HepG2 (cell line): Measurements from ENCODE around the gene OSBPL2. TPM values are rescaled to one million over a fixed set of nuclear protein-coding genes. Genes with fewer than 3 reads are reported as not detected.

Experiments used
- ATAC-seq: fragments of 200-7000 bp; cut with Tn5 transposase; 3 replicates; pipeline ENCODE4 v1.9.1; 2020; ENCODE audit warnings: mild to moderate bottlenecking, moderate library complexity
- BruUV-seq: library from RNA; stranded (reverse); fragments of 400-500 nt; replicated peaks from 2 replicates; lab custom pipeline; 2021; lab: Mats Ljungman, UMichigan
- CTCF ChIA-PET: fragments of 300-600 bp; formaldehyde crosslinking; extraction: SDS; loops from one replicate; lab custom pipeline; 2021; ENCODE audit warnings: low total read pairs, inconsistent platforms, low intra/inter-chr PET ratio; lab: Yijun Ruan, JAX
- POLR2A ChIA-PET: fragments of 350-600 bp; sonication (Branson Sonifier 250); formaldehyde crosslinking; loops from one replicate; lab custom pipeline; 2020; ENCODE audit warnings: antibody characterized with exemption, inconsistent platforms; lab: Yijun Ruan, JAX
- DNase-seq: peaks from one replicate; pipeline ENCODE4 v3.0.0-alpha.2; 2015; ENCODE audit warnings: low spot score
- FAIRE-seq: peaks from 3 replicates; lab custom pipeline; 2011; peaks lifted over from hg19 to GRCh38; lab: Jason Lieb, UNC
- H2AFZ ChIP-seq: one replicate; pipeline ENCODE4 v1.6.1; 2011; ENCODE audit warnings: low read length, inconsistent platforms
- H3K27ac ChIP-seq: fragments of 300-600 bp; 3 replicates; pipeline ENCODE4 v1.8.0; 2011; ENCODE audit warnings: mixed run types, mild to moderate bottlenecking, mixed read lengths, low read length, inconsistent platforms; ENCODE audit not compliant: insufficient read depth; ENCODE audit errors: extremely low read length
- H3K27me3 ChIP-seq, 2 experiments: fragments of 200-600 bp in 1 of 2; 2 replicates in 1 of 2; 3 replicates in 1 of 2; pipeline versions ENCODE4 v1.6.0 to v1.8.0; 2011; ENCODE audit warnings: low read length in 2 of 2, mild to moderate bottlenecking in 2 of 2, moderate library complexity in 2 of 2, inconsistent platforms in 1 of 2; ENCODE audit not compliant: insufficient read depth in 2 of 2, control insufficient read depth in 1 of 2
- H3K36me3 ChIP-seq, 2 experiments: fragments of 200-600 bp in 1 of 2; replicated peaks in 1 of 2; 2 replicates in 1 of 2; 3 replicates in 1 of 2; pipeline versions ENCODE4 v1.5.1 to v1.8.0; 2011; ENCODE audit warnings: low read length in 2 of 2, inconsistent platforms in 1 of 2; ENCODE audit not compliant: insufficient read depth in 2 of 2, control insufficient read depth in 1 of 2
- H3K4me1 ChIP-seq: 2 replicates; pipeline ENCODE4 v1.5.1; 2012; ENCODE audit warnings: low read length, inconsistent platforms; ENCODE audit not compliant: insufficient read depth
- H3K4me2 ChIP-seq: 2 replicates; pipeline ENCODE4 v1.6.0; 2011; ENCODE audit warnings: low read depth, low read length, inconsistent platforms
- H3K4me3 ChIP-seq, 3 experiments: fragments of 200-600 bp in 1 of 3; sonication (generic), shearing (Covaris generic) in 1 of 3; replicated peaks in 1 of 3; 2 replicates each; pipeline ENCODE4 v1.5.1; 2011 to 2016; ENCODE audit warnings: low read length in 3 of 3, inconsistent platforms in 2 of 3, low read depth in 2 of 3, mild to moderate bottlenecking in 2 of 3, control low read depth in 1 of 3, mixed read lengths in 1 of 3; ENCODE audit not compliant: insufficient read depth in 1 of 3
- H3K79me2 ChIP-seq: one replicate; pipeline ENCODE4 v1.6.1; 2011; ENCODE audit warnings: low read length, inconsistent platforms; ENCODE audit not compliant: insufficient read depth
- H3K9ac ChIP-seq: 2 replicates; pipeline ENCODE4 v1.6.0; 2011; ENCODE audit warnings: mild to moderate bottlenecking, low read depth, low read length, inconsistent platforms; ENCODE audit not compliant: insufficient read depth
- H3K9me3 ChIP-seq: 2 replicates; pipeline ENCODE4 v1.5.1; 2012; ENCODE audit warnings: mild to moderate bottlenecking, low read length
- H4K20me1 ChIP-seq: 2 replicates; pipeline ENCODE4 v1.6.0; 2011; ENCODE audit warnings: inconsistent platforms, mild to moderate bottlenecking, low read length, moderate library complexity; ENCODE audit not compliant: insufficient read depth
- E2F5 ChIP-seq: sonication (generic); formaldehyde crosslinking; conservative IDR thresholded peaks from 2 replicates; pipeline ENCODE4 v1.4.0; 2020; ENCODE audit warnings: missing genetic modification reagents
- KDM1A ChIP-seq: IDR thresholded peaks from 2 replicates; pipeline ENCODE4 v1.6.1; 2016; ENCODE audit warnings: missing compliant biosample characterization
- MEIS1 ChIP-seq: sonication (generic); formaldehyde crosslinking; IDR thresholded peaks from 2 replicates; pipeline ENCODE4 v1.9.0; 2021; ENCODE audit warnings: mild to moderate bottlenecking, missing genetic modification reagents, moderate library complexity, borderline replicate concordance
- NCOA2 ChIP-seq: sonication (generic); formaldehyde crosslinking; IDR thresholded peaks from 2 replicates; pipeline ENCODE4 v1.8.0; 2022; ENCODE audit warnings: inconsistent platforms
- NR2F2 ChIP-seq: IDR thresholded peaks from 2 replicates; pipeline ENCODE4 v1.6.1; 2012; ENCODE audit warnings: low read depth, inconsistent platforms, borderline replicate concordance
- PCBP1 ChIP-seq: fragments of 200-400 bp; formaldehyde crosslinking; IDR thresholded peaks from 2 replicates; pipeline ENCODE4 v1.6.1; 2017; ENCODE audit warnings: mild to moderate bottlenecking, low read depth, low read length, borderline replicate concordance
- SMAD9 ChIP-seq: sonication (generic); formaldehyde crosslinking; IDR thresholded peaks from 2 replicates; pipeline ENCODE4 v1.5.1; 2020; ENCODE audit warnings: mild to moderate bottlenecking, missing genetic modification reagents
- TCF7L2 ChIP-seq: IDR thresholded peaks from 2 replicates; pipeline ENCODE4 v1.6.1; 2011; ENCODE audit warnings: mild to moderate bottlenecking, low read depth, low read length, moderate library complexity
- ZNF331 ChIP-seq: sonication (generic); formaldehyde crosslinking; IDR thresholded peaks from 2 replicates; pipeline ENCODE4 v1.4.0; 2020; ENCODE audit warnings: missing genetic modification reagents
- ZNF569 ChIP-seq: sonication (generic); formaldehyde crosslinking; IDR thresholded peaks from 2 replicates; pipeline ENCODE4 v1.5.0; 2020; ENCODE audit warnings: mild to moderate bottlenecking, missing genetic modification reagents, moderate library complexity, borderline replicate concordance
- ZNF883 ChIP-seq: sonication (generic); formaldehyde crosslinking; IDR thresholded peaks from 2 replicates; pipeline ENCODE4 v1.5.1; 2020; ENCODE audit warnings: mild to moderate bottlenecking, missing genetic modification reagents; ENCODE audit errors: not compliant biosample characterization
- ZSCAN25 ChIP-seq: sonication (generic); formaldehyde crosslinking; IDR thresholded peaks from 2 replicates; pipeline ENCODE4 v1.8.0; 2022; ENCODE audit warnings: mild to moderate bottlenecking, missing genetic modification reagents
- WGBS: methylation state at CpG from one replicate; pipeline ENCODE4 v1.1.6; 2017; ENCODE audit warnings: low lambda C conversion rate; 5-methylcytosine and 5-hydroxymethylcytosine counted together
- in situ Hi-C: cut with HindIII; loops from 2 replicates; pipeline ENCODE4 v1.10.0; 2017; ENCODE audit warnings: low pct_unique_long_range_greater_than_20kb; ENCODE audit not compliant: extremely low pct_ligation_motif_present
- intact Hi-C: fragments of 100-400 bp; cut with micrococcal nuclease; formaldehyde crosslinking; loops from one replicate; pipeline ENCODE4 v1.10.0; 2022; ENCODE audit not compliant: unreplicated experiment
- polyA plus RNA-seq, 8 experiments: library from polyadenylated mRNA; depleted of rRNA in 3 of 8; stranded (reverse) in 7 of 8; unstranded in 1 of 8; fragments of >200 nt; fragmentation: Illumina TruSeq in 4 of 8; extraction: Trizol in 4 of 8; gene quantifications; 2 replicates each; pipeline versions ENCODE4 v1.2.1 to v1.2.3, GENCODE V29; 2011 to 2016; ENCODE audit warnings: low read depth in 4 of 8, missing spikeins in 1 of 8, mixed read lengths in 1 of 8; ENCODE audit not compliant: insufficient read depth in 1 of 8
- total RNA-seq, 5 experiments: library from RNA; depleted of rRNA; stranded (reverse); fragments of >200 nt; fragmentation: Illumina TruSeq; extraction: Trizol; gene quantifications; 2 replicates each; pipeline ENCODE4 v1.2.3, GENCODE V29; 2016; ENCODE audit warnings: low read depth in 1 of 5
- TF ChIP-seq, protein P1 (sequence below): IDR thresholded peaks from 2 replicates; pipeline ENCODE4 v1.4.0; 2020; ENCODE audit warnings: mild to moderate bottlenecking, missing genetic modification reagents
- TF ChIP-seq, protein P2 (sequence below): sonication (generic); formaldehyde crosslinking; IDR thresholded peaks from 2 replicates; pipeline ENCODE4 v1.5.0; 2020; ENCODE audit warnings: mild to moderate bottlenecking, missing genetic modification reagents
- TF ChIP-seq, protein P3 (sequence below): sonication (generic); formaldehyde crosslinking; IDR thresholded peaks from 2 replicates; pipeline ENCODE4 v1.5.1; 2020; ENCODE audit warnings: mild to moderate bottlenecking, moderate library complexity, missing genetic modification reagents

The OSBPL2 gene
- total and polyA plus RNA-seq, 2 of the 13 experiments (the other 11 are each of a cell fraction or from before 2014, with no cell fraction given): 18.5 to 37.4 TPM

DNA sequence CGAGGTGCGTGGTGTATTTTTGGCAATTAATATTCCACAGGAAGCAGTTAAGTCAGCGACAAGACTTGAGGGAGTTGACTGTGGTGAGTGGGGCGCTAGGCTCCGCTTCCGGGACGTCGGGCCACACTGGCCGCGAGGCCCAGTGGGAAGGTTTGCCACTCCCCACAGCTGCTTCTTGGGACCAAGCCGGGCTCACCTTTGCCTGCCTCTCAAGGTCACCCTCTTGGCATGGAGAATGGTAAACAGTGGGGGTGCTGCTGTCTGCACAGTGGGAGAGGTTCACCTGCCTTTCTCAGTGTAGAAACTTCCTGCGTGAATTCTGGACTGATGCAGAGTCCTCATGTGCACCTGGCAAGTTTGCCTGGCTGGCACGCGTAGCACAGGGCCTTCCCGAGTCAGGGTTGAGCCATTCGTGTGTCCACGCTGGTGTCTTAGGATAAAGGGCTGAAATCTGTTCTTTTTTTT, 6.4 kb downstream of the OSBPL2 start:
- H3K36me3 ChIP-seq: peaks cover 17 to 22% of the 10 kb centered on the region in 2 experiments; a peak in 4 of 5 replicates
- in situ Hi-C loops: no loop called here
- H3K9me3 ChIP-seq: no peaks in the 10 kb centered on the region
- intact Hi-C loops: no loop called here
- peak; percentile 40 for FAIRE-seq
- H3K4me1 ChIP-seq: peaks cover 58% of the 10 kb centered on the region
- ATAC-seq: peak; percentile 44
- H4K20me1 ChIP-seq: peaks cover 88% of the 10 kb centered on the region
- H3K4me2 ChIP-seq: peak overlapping the region; percentile 3; the same call in 1 of the 2 replicates
- H3K9ac ChIP-seq: no peak overlapping the region
- BruUV-seq: no TSS peak
- no peaks in the 10 kb centered on the region for H3K27me3 ChIP-seq
- peak; percentile 34 for DNase-seq
- no peak overlapping the region for H3K27ac ChIP-seq
- 66% methylated on average over 17 of the region's 17 CpGs for WGBS
- CTCF ChIA-PET: no interaction called here
- peaks cover 84% of the 10 kb centered on the region for H3K79me2 ChIP-seq
- no peak overlapping the region for H3K4me3 ChIP-seq
- H2AFZ ChIP-seq: no peak overlapping the region
- POLR2A ChIA-PET: no interaction called here
- TF ChIP-seq E2F5 (no peak), NCOA2 (CRISPR knock-in tag) (0 out of 2 replicates have a peak, but pooled peaks have one; percentile 10), ZNF331 (peak; percentile 9; the same call in 1 of the 2 replicates), ZNF883 (CRISPR knock-in tag) (no peak), NR2F2 (no peak), MEIS1 (no peak), PCBP1 (no peak), ZSCAN25 (CRISPR knock-in tag) (no peak), KDM1A (no peak), SMAD9 (no peak), ZNF569 (CRISPR knock-in tag) (no peak), TCF7L2 (no peak)
- TF ChIP-seq, protein P1, sequence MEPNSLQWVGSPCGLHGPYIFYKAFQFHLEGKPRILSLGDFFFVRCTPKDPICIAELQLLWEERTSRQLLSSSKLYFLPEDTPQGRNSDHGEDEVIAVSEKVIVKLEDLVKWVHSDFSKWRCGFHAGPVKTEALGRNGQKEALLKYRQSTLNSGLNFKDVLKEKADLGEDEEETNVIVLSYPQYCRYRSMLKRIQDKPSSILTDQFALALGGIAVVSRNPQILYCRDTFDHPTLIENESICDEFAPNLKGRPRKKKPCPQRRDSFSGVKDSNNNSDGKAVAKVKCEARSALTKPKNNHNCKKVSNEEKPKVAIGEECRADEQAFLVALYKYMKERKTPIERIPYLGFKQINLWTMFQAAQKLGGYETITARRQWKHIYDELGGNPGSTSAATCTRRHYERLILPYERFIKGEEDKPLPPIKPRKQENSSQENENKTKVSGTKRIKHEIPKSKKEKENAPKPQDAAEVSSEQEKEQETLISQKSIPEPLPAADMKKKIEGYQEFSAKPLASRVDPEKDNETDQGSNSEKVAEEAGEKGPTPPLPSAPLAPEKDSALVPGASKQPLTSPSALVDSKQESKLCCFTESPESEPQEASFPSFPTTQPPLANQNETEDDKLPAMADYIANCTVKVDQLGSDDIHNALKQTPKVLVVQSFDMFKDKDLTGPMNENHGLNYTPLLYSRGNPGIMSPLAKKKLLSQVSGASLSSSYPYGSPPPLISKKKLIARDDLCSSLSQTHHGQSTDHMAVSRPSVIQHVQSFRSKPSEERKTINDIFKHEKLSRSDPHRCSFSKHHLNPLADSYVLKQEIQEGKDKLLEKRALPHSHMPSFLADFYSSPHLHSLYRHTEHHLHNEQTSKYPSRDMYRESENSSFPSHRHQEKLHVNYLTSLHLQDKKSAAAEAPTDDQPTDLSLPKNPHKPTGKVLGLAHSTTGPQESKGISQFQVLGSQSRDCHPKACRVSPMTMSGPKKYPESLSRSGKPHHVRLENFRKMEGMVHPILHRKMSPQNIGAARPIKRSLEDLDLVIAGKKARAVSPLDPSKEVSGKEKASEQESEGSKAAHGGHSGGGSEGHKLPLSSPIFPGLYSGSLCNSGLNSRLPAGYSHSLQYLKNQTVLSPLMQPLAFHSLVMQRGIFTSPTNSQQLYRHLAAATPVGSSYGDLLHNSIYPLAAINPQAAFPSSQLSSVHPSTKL (CRISPR knock-in tag): peak; percentile 42; the same call in 1 of the 2 replicates
- TF ChIP-seq, protein P2, sequence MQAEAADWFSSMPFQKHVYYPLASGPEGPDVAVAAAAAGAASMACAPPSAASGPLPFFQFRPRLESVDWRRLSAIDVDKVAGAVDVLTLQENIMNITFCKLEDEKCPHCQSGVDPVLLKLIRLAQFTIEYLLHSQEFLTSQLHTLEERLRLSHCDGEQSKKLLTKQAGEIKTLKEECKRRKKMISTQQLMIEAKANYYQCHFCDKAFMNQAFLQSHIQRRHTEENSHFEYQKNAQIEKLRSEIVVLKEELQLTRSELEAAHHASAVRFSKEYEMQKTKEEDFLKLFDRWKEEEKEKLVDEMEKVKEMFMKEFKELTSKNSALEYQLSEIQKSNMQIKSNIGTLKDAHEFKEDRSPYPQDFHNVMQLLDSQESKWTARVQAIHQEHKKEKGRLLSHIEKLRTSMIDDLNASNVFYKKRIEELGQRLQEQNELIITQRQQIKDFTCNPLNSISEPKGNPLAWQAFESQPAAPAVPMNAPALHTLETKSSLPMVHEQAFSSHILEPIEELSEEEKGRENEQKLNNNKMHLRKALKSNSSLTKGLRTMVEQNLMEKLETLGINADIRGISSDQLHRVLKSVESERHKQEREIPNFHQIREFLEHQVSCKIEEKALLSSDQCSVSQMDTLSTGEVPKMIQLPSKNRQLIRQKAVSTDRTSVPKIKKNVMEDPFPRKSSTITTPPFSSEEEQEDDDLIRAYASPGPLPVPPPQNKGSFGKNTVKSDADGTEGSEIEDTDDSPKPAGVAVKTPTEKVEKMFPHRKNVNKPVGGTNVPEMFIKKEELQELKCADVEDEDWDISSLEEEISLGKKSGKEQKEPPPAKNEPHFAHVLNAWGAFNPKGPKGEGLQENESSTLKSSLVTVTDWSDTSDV: 0 out of 2 replicates have a peak, but pooled peaks have one; percentile 23
- TF ChIP-seq, protein P3, sequence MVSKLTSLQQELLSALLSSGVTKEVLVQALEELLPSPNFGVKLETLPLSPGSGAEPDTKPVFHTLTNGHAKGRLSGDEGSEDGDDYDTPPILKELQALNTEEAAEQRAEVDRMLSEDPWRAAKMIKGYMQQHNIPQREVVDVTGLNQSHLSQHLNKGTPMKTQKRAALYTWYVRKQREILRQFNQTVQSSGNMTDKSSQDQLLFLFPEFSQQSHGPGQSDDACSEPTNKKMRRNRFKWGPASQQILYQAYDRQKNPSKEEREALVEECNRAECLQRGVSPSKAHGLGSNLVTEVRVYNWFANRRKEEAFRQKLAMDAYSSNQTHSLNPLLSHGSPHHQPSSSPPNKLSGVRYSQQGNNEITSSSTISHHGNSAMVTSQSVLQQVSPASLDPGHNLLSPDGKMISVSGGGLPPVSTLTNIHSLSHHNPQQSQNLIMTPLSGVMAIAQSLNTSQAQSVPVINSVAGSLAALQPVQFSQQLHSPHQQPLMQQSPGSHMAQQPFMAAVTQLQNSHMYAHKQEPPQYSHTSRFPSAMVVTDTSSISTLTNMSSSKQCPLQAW (CRISPR knock-in tag): no peak
